Upper lobe of left lung (tissue), 6 donors: ENCODE results near the gene CATSPERE. TPM values are rescaled to one million over a fixed set of nuclear protein-coding genes. Genes with fewer than 3 reads are reported as not detected.
"Not testable (repeated sequence)": the region's sequence is repeated elsewhere in the genome, so short reads cannot be mapped to it uniquely, and the experiment has no call there.

ENCODE experiments used
- ATAC-seq, 2 donors: fragments of 200-7000 bp; cut with Tn5 transposase; one replicate each; pipeline ENCODE4 v1.9.1; 2022; ENCODE audit warnings: mild to moderate bottlenecking in 2 of 2, moderate library complexity in 2 of 2; ENCODE audit not compliant: low FRiP score in 2 of 2
- DNase-seq, 2 donors: peaks; one replicate each; pipeline ENCODE4 v3.0.0-alpha.2; 2019 to 2020
- H3K27ac ChIP-seq, 4 donors: fragments of 200-600 bp; sonication (generic); one replicate each; pipeline ENCODE4 v1.5.1; 2016 to 2019
- H3K27me3 ChIP-seq, 4 donors: fragments of 200-600 bp; sonication (generic); one replicate each; pipeline ENCODE4 v1.5.1; 2017 to 2019
- H3K36me3 ChIP-seq, 4 donors: fragments of 200-600 bp; sonication (generic); one replicate each; pipeline ENCODE4 v1.5.1; 2016 to 2019
- H3K4me1 ChIP-seq, 4 donors: fragments of 200-600 bp; sonication (generic); one replicate each; pipeline ENCODE4 v1.5.1; 2018 to 2019
- H3K4me3 ChIP-seq, 4 donors: fragments of 200-600 bp; sonication (generic); one replicate each; pipeline ENCODE4 v1.5.1; 2017 to 2019; ENCODE audit warnings: mild to moderate bottlenecking in 2 of 4, moderate library complexity in 1 of 4
- H3K9me3 ChIP-seq, 4 donors: fragments of 200-600 bp; sonication (generic); one replicate each; pipeline ENCODE4 v1.5.1; 2018 to 2019
- CTCF ChIP-seq, 6 experiments: fragments of 450-650 bp in 4 of 6; fragments of 200-600 bp in 2 of 6; sonication (generic) in 2 of 6; IDR thresholded peaks; one replicate each; pipeline ENCODE4 v1.5.1; 2016 to 2019; ENCODE audit warnings: antibody characterized with exemption in 6 of 6
- EP300 ChIP-seq, 4 donors: sonication (generic); formaldehyde crosslinking; IDR thresholded peaks; one replicate each; pipeline ENCODE4 v1.5.1; 2017; ENCODE audit warnings: antibody characterized with exemption in 4 of 4, control low read depth in 2 of 4
- POLR2A ChIP-seq, 4 donors: fragments of 450-650 bp; IDR thresholded peaks; one replicate each; pipeline ENCODE4 v1.5.1; 2016 to 2017; ENCODE audit warnings: antibody characterized with exemption in 4 of 4, mild to moderate bottlenecking in 2 of 4
- POLR2AphosphoS5 ChIP-seq, 2 donors: sonication (generic); formaldehyde crosslinking; IDR thresholded peaks; one replicate each; pipeline ENCODE4 v1.5.1; 2017; ENCODE audit warnings: antibody characterized with exemption in 2 of 2
- WGBS, 2 donors: methylation state at CpG; one replicate each; pipeline ENCODE4 v1.1.5; 2017 to 2018; 5-methylcytosine and 5-hydroxymethylcytosine counted together
- total RNA-seq, 6 donors: library from RNA; depleted of rRNA in 4 of 6; stranded (reverse); fragments of >200 nt in 4 of 6; gene quantifications; one replicate each; pipeline versions ENCODE4 v1.1.0 to v1.2.1, GENCODE V29; 2016 to 2021
- donor health status: DM: no; HTN: no; CAD: no; lungs with moderate emphysema.
- donor health status: DM: no; HTN: yes; CAD: no; lungs with severe emphysema.

CATSPERE gene
- total RNA-seq, 6 donors from 2014 or later: 0.91 to 2.4 (median 1.4) TPM; not detected in 1

DNA sequence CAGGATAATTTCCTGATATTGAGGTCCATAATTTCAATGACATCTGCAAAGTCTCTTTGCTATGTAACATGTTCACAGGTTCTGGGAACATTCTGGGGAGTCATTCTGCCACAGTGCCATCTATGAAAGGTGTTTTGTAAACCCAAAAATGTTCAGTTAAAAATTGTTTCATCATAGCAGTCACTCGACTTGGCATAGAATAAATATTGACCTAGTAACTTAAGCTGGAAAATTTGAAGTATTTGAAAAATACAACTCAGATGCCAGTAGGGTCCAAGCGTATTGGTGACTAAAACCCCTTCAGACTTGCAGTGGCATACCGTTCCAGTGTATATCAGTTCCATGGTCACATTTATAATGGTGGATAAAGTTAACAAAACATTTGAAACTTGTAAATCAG lies 198.6 kb downstream of the CATSPERE start:
- DNase-seq: no peak
- Histone ChIP-seq H3K27me3 (no peaks in the 10 kb centered on the region), H3K27ac (peak overlapping the region; percentile 48 to 70 (median 60)), H3K4me1 (peaks cover 42 to 65% (median 52%) of the 10 kb centered on the region in 4 donors), H3K36me3 (no peaks in the 10 kb centered on the region), H3K4me3 (no peak overlapping the region), H3K9me3 (no peaks in the 10 kb centered on the region)
- no peak for TF ChIP-seq POLR2AphosphoS5 (IDR thresholded peaks at IDR 0.05)
- peak in 1 of 4 donors; percentile 68 for TF ChIP-seq EP300 (IDR thresholded peaks at IDR 0.05)
- TF ChIP-seq POLR2A (IDR thresholded peaks at IDR 0.05): peak in 1 of 4 donors; percentile 13
- TF ChIP-seq CTCF (IDR thresholded peaks at IDR 0.05): no peak
- 47 to 55% methylated on average over 3 of the region's 3 CpGs for WGBS, 2 donors
- ATAC-seq: peak; percentile 51 to 69

GRCh38 chr1:244660595-244660994 lies 199.5 kb downstream of the CATSPERE start:
- Histone ChIP-seq H3K27ac (peak overlapping the region in 1 of 4 donors; percentile 55), H3K4me1 (peaks cover 40 to 60% (median 52%) of the 10 kb centered on the region in 4 donors), H3K36me3 (no peaks in the 10 kb centered on the region), H3K9me3 (no peaks in the 10 kb centered on the region), H3K27me3 (no peaks in the 10 kb centered on the region), H3K4me3 (no peak overlapping the region)
- ATAC-seq (no peak), DNase-seq (no peak)
- 83 to 94% methylated on average over 3 of the region's 3 CpGs for WGBS, 2 donors
- no peak for TF ChIP-seq POLR2AphosphoS5 (IDR thresholded peaks at IDR 0.05)
- no peak for TF ChIP-seq POLR2A (IDR thresholded peaks at IDR 0.05)
- no peak for TF ChIP-seq EP300 (IDR thresholded peaks at IDR 0.05)
- TF ChIP-seq CTCF (IDR thresholded peaks at IDR 0.05): no peak

GRCh38 chr1:244661569-244662312 lies 200.7 kb downstream of the CATSPERE start:
- 91 to 95% methylated on average over 2 to 3 of the region's 4 CpGs for WGBS, 2 donors
- Histone ChIP-seq H3K27ac (peak overlapping the region in 3 of 4 donors; percentile 63 to 69 (median 67)), H3K4me1 (peaks cover 45 to 62% (median 50%) of the 10 kb centered on the region in 4 donors)
- not testable (repeated sequence) for H3K9me3 ChIP-seq, H3K36me3 ChIP-seq, ATAC-seq, DNase-seq, H3K4me3 ChIP-seq, H3K27me3 ChIP-seq

- peak overlapping the region; percentile 29 to 69 (median 65) for H3K27ac ChIP-seq
- peak in 1 of 4 donors; percentile 79 for TF ChIP-seq EP300 (IDR thresholded peaks at IDR 0.05)
- TF ChIP-seq CTCF (IDR thresholded peaks at IDR 0.05): no peak
- H3K4me1 ChIP-seq: peaks cover 36 to 57% (median 46%) of the 10 kb centered on the region in 4 donors
- peak; percentile 25 to 73 for ATAC-seq
- WGBS, 2 donors: 73 to 79% methylated on average over 2 of the region's 2 CpGs
- no peaks in the 10 kb centered on the region for H3K9me3 ChIP-seq
- peak in 1 of 2 donors; percentile 54 for DNase-seq
- no peak overlapping the region for H3K4me3 ChIP-seq
- no peaks in the 10 kb centered on the region for H3K27me3 ChIP-seq
- H3K36me3 ChIP-seq: no peaks in the 10 kb centered on the region
Observed at GRCh38 chr1:244662599-244662998, 201.5 kb downstream of the CATSPERE start.

- Histone ChIP-seq H3K4me1 (peaks cover 18 to 41% (median 29%) of the 10 kb centered on the region in 4 donors), H3K4me3 (no peak overlapping the region), H3K36me3 (no peaks in the 10 kb centered on the region), H3K27ac (peak overlapping the region in 1 of 4 donors; percentile 69), H3K27me3 (no peaks in the 10 kb centered on the region), H3K9me3 (no peaks in the 10 kb centered on the region)
- 87 to 88% methylated on average over 3 of the region's 3 CpGs for WGBS, 2 donors
- ATAC-seq: no peak
- no peak for TF ChIP-seq CTCF (IDR thresholded peaks at IDR 0.05)
- TF ChIP-seq POLR2A (IDR thresholded peaks at IDR 0.05): no peak
- TF ChIP-seq POLR2AphosphoS5 (IDR thresholded peaks at IDR 0.05): no peak
- TF ChIP-seq EP300 (IDR thresholded peaks at IDR 0.05): no peak
- no peak for DNase-seq
Observed at GRCh38 chr1:244664353-244664752, 203.3 kb downstream of the CATSPERE start.
